Activated naive CD8-positive, alpha-beta T cell treated with anti-CD3 and anti-CD28 coated beads, Interleukin-2, amount 50 U/mL, for 24 hours (primary cell): ENCODE results near the gene COBL.
A peak's percentile ranks its signal among the peaks of the same experiment; 100 is the strongest.

ENCODE experiments used
- ATAC-seq: fragments of 150-1000 bp; cut with Tn5 transposase; one replicate; pipeline ENCODE4 v1.10.0; 2021
- DNase-seq: peaks from one replicate; pipeline ENCODE4 v3.0.0; 2021
- H3K27ac Mint-ChIP-seq: one replicate; pipeline ENCODE4 v1.8.0; 2021; ENCODE audit warnings: mild to moderate bottlenecking, mixed read lengths
- H3K27me3 Mint-ChIP-seq: one replicate; pipeline ENCODE4 v1.8.0; 2021; ENCODE audit warnings: mixed read lengths
- H3K36me3 Mint-ChIP-seq: one replicate; pipeline ENCODE4 v1.8.0; 2021; ENCODE audit warnings: low read depth, mixed read lengths
- H3K4me1 Mint-ChIP-seq: one replicate; pipeline ENCODE4 v1.8.0; 2021; ENCODE audit warnings: mixed read lengths
- H3K4me3 Mint-ChIP-seq: one replicate; pipeline ENCODE4 v1.8.0; 2021; ENCODE audit warnings: mild to moderate bottlenecking, moderate library complexity, mixed read lengths
- H3K9me3 Mint-ChIP-seq: one replicate; pipeline ENCODE4 v1.8.0; 2021; ENCODE audit warnings: mixed read lengths

Gene COBL

GRCh38 chr7:51020944-51021343, 295.7 kb downstream of the COBL start:
- ATAC-seq: no peak
- Mint-ChIP-seq H3K4me3 (no peak overlapping the region), H3K27ac (no peak overlapping the region), H3K27me3 (no peaks in the 10 kb centered on the region), H3K36me3 (peaks cover 2% of the 10 kb centered on the region), H3K9me3 (peaks cover 3% of the 10 kb centered on the region), H3K4me1 (no peaks in the 10 kb centered on the region)
- no peak for DNase-seq

- peaks cover 2% of the 10 kb centered on the region for H3K36me3 Mint-ChIP-seq
These were observed 296.4 kb downstream of the COBL start for GRCh38 chr7:51019891-51020870.

GRCh38 chr7:51019191-51019844, 297.3 kb downstream of the COBL start:
- DNase-seq (no peak), ATAC-seq (no peak)
- peaks cover 2% of the 10 kb centered on the region for H3K36me3 Mint-ChIP-seq

More at GRCh38 chr7:51019891-51020870, 296.4 kb downstream of the COBL start:
- Mint-ChIP-seq H3K4me1 (no peaks in the 10 kb centered on the region), H3K27ac (no peak overlapping the region), H3K9me3 (peaks cover 3% of the 10 kb centered on the region), H3K27me3 (no peaks in the 10 kb centered on the region), H3K4me3 (no peak overlapping the region)
- ATAC-seq: no peak
- DNase-seq: no peak

GRCh38 chr7:51017576-51018535, 298.8 kb downstream of the COBL start:
- Mint-ChIP-seq H3K4me3 (peak overlapping the region; percentile 48), H3K27ac (peak overlapping the region; percentile 84), H3K4me1 (no peaks in the 10 kb centered on the region), H3K36me3 (peaks cover 2% of the 10 kb centered on the region), H3K9me3 (peaks cover 3% of the 10 kb centered on the region), H3K27me3 (no peaks in the 10 kb centered on the region)
- ATAC-seq (no peak), DNase-seq (no peak)

More at GRCh38 chr7:51019191-51019844, 297.3 kb downstream of the COBL start:
- peaks cover 3% of the 10 kb centered on the region for H3K9me3 Mint-ChIP-seq
- H3K4me3 Mint-ChIP-seq: no peak overlapping the region
- no peak overlapping the region for H3K27ac Mint-ChIP-seq
- no peaks in the 10 kb centered on the region for H3K4me1 Mint-ChIP-seq
- no peaks in the 10 kb centered on the region for H3K27me3 Mint-ChIP-seq

- H3K9me3 Mint-ChIP-seq: peaks cover 3% of the 10 kb centered on the region
- H3K27me3 Mint-ChIP-seq: no peaks in the 10 kb centered on the region
- ATAC-seq: no peak
- no peak overlapping the region for H3K4me3 Mint-ChIP-seq
- no peak for DNase-seq
- H3K36me3 Mint-ChIP-seq: peaks cover 2% of the 10 kb centered on the region
- H3K27ac Mint-ChIP-seq: no peak overlapping the region
- no peaks in the 10 kb centered on the region for H3K4me1 Mint-ChIP-seq
These were observed 300.1 kb downstream of the COBL start for GRCh38 chr7:51016546-51016945.

- DNase-seq: no peak
- H3K4me3 Mint-ChIP-seq: no peak overlapping the region
- ATAC-seq: no peak
- H3K27ac Mint-ChIP-seq: no peak overlapping the region
- H3K27me3 Mint-ChIP-seq: no peaks in the 10 kb centered on the region
- H3K36me3 Mint-ChIP-seq: peaks cover 2% of the 10 kb centered on the region
- no peaks in the 10 kb centered on the region for H3K4me1 Mint-ChIP-seq
- peaks cover 3% of the 10 kb centered on the region for H3K9me3 Mint-ChIP-seq
These were observed 301.0 kb downstream of the COBL start for GRCh38 chr7:51015581-51015980.

GRCh38 chr7:51014811-51015210, 301.8 kb downstream of the COBL start:
- no peaks in the 10 kb centered on the region for H3K4me1 Mint-ChIP-seq
- ATAC-seq: no peak
- H3K4me3 Mint-ChIP-seq: no peak overlapping the region
- DNase-seq: no peak
- no peak overlapping the region for H3K27ac Mint-ChIP-seq
- peaks cover 2% of the 10 kb centered on the region for H3K36me3 Mint-ChIP-seq
- H3K27me3 Mint-ChIP-seq: no peaks in the 10 kb centered on the region
- H3K9me3 Mint-ChIP-seq: peaks cover 3% of the 10 kb centered on the region

- H3K36me3 Mint-ChIP-seq: peaks cover 2% of the 10 kb centered on the region
- peaks cover 3% of the 10 kb centered on the region for H3K9me3 Mint-ChIP-seq
These were observed 302.6 kb downstream of the COBL start for GRCh38 chr7:51013861-51014511.

GRCh38 chr7:51013218-51013786, 303.3 kb downstream of the COBL start:
- ATAC-seq (no peak), DNase-seq (no peak)
- Mint-ChIP-seq H3K9me3 (peaks cover 3% of the 10 kb centered on the region), H3K27ac (no peak overlapping the region), H3K36me3 (peaks cover 2% of the 10 kb centered on the region), H3K4me3 (no peak overlapping the region), H3K27me3 (no peaks in the 10 kb centered on the region), H3K4me1 (no peaks in the 10 kb centered on the region)

More at GRCh38 chr7:51013861-51014511, 302.6 kb downstream of the COBL start:
- Mint-ChIP-seq H3K4me1 (no peaks in the 10 kb centered on the region), H3K27me3 (no peaks in the 10 kb centered on the region), H3K27ac (no peak overlapping the region), H3K4me3 (no peak overlapping the region)
- ATAC-seq (peak; percentile 21), DNase-seq (no peak)

- H3K27ac Mint-ChIP-seq: no peak overlapping the region
- ATAC-seq: no peak
- no peaks in the 10 kb centered on the region for H3K36me3 Mint-ChIP-seq
- H3K4me1 Mint-ChIP-seq: no peaks in the 10 kb centered on the region
- DNase-seq: no peak
- H3K4me3 Mint-ChIP-seq: no peak overlapping the region
- no peaks in the 10 kb centered on the region for H3K27me3 Mint-ChIP-seq
- no peaks in the 10 kb centered on the region for H3K9me3 Mint-ChIP-seq
These were observed 303.9 kb downstream of the COBL start for GRCh38 chr7:51012569-51013217.

GRCh38 chr7:51011710-51012350, 304.8 kb downstream of the COBL start:
- H3K27me3 Mint-ChIP-seq: no peaks in the 10 kb centered on the region
- DNase-seq (no peak), ATAC-seq (no peak)
- no peaks in the 10 kb centered on the region for H3K9me3 Mint-ChIP-seq
- no peak overlapping the region for H3K27ac Mint-ChIP-seq
- no peak overlapping the region for H3K4me3 Mint-ChIP-seq
- H3K4me1 Mint-ChIP-seq: no peaks in the 10 kb centered on the region
- H3K36me3 Mint-ChIP-seq: no peaks in the 10 kb centered on the region

- Mint-ChIP-seq H3K4me3 (no peak overlapping the region), H3K27ac (no peak overlapping the region), H3K4me1 (no peaks in the 10 kb centered on the region), H3K9me3 (no peaks in the 10 kb centered on the region), H3K36me3 (no peaks in the 10 kb centered on the region), H3K27me3 (no peaks in the 10 kb centered on the region)
- no peak for ATAC-seq
- no peak for DNase-seq
These were observed 306.1 kb downstream of the COBL start for GRCh38 chr7:51010534-51010933.
